Left lobe of liver (tissue), 2 donors: ENCODE results near the gene CMKLR1. TPM values are rescaled to one million over a fixed set of nuclear protein-coding genes. Genes with fewer than 3 reads are reported as not detected.

Source experiments
- ATAC-seq: fragments of 200-7000 bp; cut with Tn5 transposase; one replicate; pipeline ENCODE4 v1.9.1; 2020; ENCODE audit warnings: mild to moderate bottlenecking, moderate library complexity
- DNase-seq: peaks from one replicate; pipeline ENCODE4 v3.0.0-alpha.2; 2020; ENCODE audit warnings: low spot score
- total RNA-seq: library from RNA; stranded (reverse); gene quantifications from one replicate; pipeline ENCODE4 v1.2.1, GENCODE V29; 2021
- donor health status: DM: no; HTN: no; CAD: no; lungs with moderate emphysema.
- donor health status: DM: no; HTN: yes; CAD: no.

The CMKLR1 gene
- total RNA-seq, 1 donor from 2014 or later = 3.8 TPM

- peak; percentile 52 for ATAC-seq
Observed at GRCh38 chr12:108302403-108303311, 36.5 kb downstream of the CMKLR1 start.

GRCh38 chr12:108302016-108302402 lies 37.1 kb downstream of the CMKLR1 start:
- no peak for ATAC-seq
- DNase-seq = no peak

More at GRCh38 chr12:108302403-108303311, 36.5 kb downstream of the CMKLR1 start:
- no peak for DNase-seq

- DNase-seq = no peak
- ATAC-seq = no peak
Observed at GRCh38 chr12:108301346-108301745, 37.8 kb downstream of the CMKLR1 start.

GRCh38 chr12:108299980-108300696 lies 39.0 kb downstream of the CMKLR1 start:
- no peak for DNase-seq
- no peak for ATAC-seq

- DNase-seq (no peak), ATAC-seq (no peak)
Observed at GRCh38 chr12:108299516-108299915, 39.6 kb downstream of the CMKLR1 start.

- DNase-seq (no peak), ATAC-seq (no peak)
Observed at GRCh38 chr12:108298761-108299275, 40.3 kb downstream of the CMKLR1 start.

GRCh38 chr12:108297895-108298760 lies 41.0 kb downstream of the CMKLR1 start:
- ATAC-seq (peak; percentile 14), DNase-seq (no peak)

GRCh38 chr12:108297424-108297823 lies 41.7 kb downstream of the CMKLR1 start:
- DNase-seq = no peak
- ATAC-seq = no peak

GRCh38 chr12:108296945-108297344 lies 42.2 kb downstream of the CMKLR1 start:
- no peak for ATAC-seq

GRCh38 chr12:108295641-108296040 lies 43.5 kb downstream of the CMKLR1 start:
- ATAC-seq (no peak), DNase-seq (no peak)

More at GRCh38 chr12:108296945-108297344, 42.2 kb downstream of the CMKLR1 start:
- DNase-seq = no peak

GRCh38 chr12:108289350-108290161 lies 49.6 kb downstream of the CMKLR1 start:
- DNase-seq = no peak
- ATAC-seq = no peak

- ATAC-seq = no peak
- DNase-seq = no peak
Observed at GRCh38 chr12:108287227-108287626, 51.9 kb downstream of the CMKLR1 start.

GRCh38 chr12:108285016-108285415 lies 54.1 kb downstream of the CMKLR1 start:
- ATAC-seq = no peak
- DNase-seq = no peak

GRCh38 chr12:108284163-108284562 lies 54.9 kb downstream of the CMKLR1 start:
- no peak for DNase-seq
- ATAC-seq = no peak

GRCh38 chr12:108282676-108283075 lies 56.4 kb downstream of the CMKLR1 start:
- DNase-seq (no peak), ATAC-seq (no peak)

- DNase-seq = no peak
- no peak for ATAC-seq
Observed at GRCh38 chr12:108282160-108282559, 57.0 kb downstream of the CMKLR1 start.

- ATAC-seq (no peak), DNase-seq (no peak)
Observed at GRCh38 chr12:108277613-108278012, 61.5 kb downstream of the CMKLR1 start.

- no peak for DNase-seq
- ATAC-seq = no peak
Observed at GRCh38 chr12:108273217-108273616, 65.9 kb downstream of the CMKLR1 start.

- ATAC-seq = no peak
- no peak for DNase-seq
Observed at GRCh38 chr12:108271951-108272872, 66.9 kb downstream of the CMKLR1 start.
